22Rv1 (cell line): Measurements from ENCODE around the gene CACNG5.

ENCODE experiments used
- ZFX ChIP-seq: fragments of 450-650 bp; IDR thresholded peaks from 2 replicates; pipeline ENCODE4 v1.6.1; 2017; ENCODE audit warnings: antibody characterized with exemption, borderline replicate concordance
- TF ChIP-seq, protein P1 (sequence below): fragments of 450-650 bp; IDR thresholded peaks from 2 replicates; pipeline ENCODE4 v1.5.1; 2017; ENCODE audit warnings: mild to moderate bottlenecking

DNA sequence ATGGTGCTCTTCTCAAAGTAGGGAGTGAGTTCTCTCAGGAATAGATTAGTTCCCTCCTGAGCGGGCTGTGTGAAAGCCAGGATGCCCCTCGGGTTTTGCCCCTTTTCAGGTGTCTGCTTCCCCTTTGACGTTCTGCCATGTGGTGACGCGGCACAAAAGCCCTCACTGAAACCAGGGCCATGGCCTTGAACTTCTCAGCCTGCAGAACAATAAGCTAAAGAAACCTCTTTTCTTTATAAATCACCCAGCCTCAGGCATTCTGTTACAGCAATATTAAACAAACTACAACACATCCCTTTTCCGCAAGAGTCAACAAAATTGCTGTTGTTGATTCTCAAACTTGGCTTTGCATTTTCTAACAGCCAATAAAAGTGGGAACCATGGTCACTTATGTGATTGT is 15.5 kb upstream of the CACNG5 start:
- TF ChIP-seq, protein P1, sequence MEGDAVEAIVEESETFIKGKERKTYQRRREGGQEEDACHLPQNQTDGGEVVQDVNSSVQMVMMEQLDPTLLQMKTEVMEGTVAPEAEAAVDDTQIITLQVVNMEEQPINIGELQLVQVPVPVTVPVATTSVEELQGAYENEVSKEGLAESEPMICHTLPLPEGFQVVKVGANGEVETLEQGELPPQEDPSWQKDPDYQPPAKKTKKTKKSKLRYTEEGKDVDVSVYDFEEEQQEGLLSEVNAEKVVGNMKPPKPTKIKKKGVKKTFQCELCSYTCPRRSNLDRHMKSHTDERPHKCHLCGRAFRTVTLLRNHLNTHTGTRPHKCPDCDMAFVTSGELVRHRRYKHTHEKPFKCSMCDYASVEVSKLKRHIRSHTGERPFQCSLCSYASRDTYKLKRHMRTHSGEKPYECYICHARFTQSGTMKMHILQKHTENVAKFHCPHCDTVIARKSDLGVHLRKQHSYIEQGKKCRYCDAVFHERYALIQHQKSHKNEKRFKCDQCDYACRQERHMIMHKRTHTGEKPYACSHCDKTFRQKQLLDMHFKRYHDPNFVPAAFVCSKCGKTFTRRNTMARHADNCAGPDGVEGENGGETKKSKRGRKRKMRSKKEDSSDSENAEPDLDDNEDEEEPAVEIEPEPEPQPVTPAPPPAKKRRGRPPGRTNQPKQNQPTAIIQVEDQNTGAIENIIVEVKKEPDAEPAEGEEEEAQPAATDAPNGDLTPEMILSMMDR: no peak
- no peak for TF ChIP-seq ZFX
